Panc1 (cell line): ENCODE data around the gene ABHD14A. TPM values are rescaled to one million over a fixed set of nuclear protein-coding genes. Genes with fewer than 3 reads are reported as not detected.

Experiments used
- ATAC-seq: fragments of 200-7000 bp; cut with Tn5 transposase; 2 replicates; pipeline ENCODE4 v1.9.1; 2020; ENCODE audit warnings: mild to moderate bottlenecking, moderate library complexity
- BruUV-seq: library from RNA; stranded (reverse); fragments of 400-500 nt; replicated peaks from 2 replicates; lab custom pipeline; 2021; lab: Mats Ljungman, UMichigan
- CTCF ChIA-PET: fragments of 300-600 bp; sonication (Branson Sonifier 250); formaldehyde crosslinking; loops from one replicate; lab custom pipeline; 2022; ENCODE audit warnings: antibody characterized with exemption; lab: Charles Lee
- POLR2A ChIA-PET: fragments of 300-600 bp; sonication (Branson Sonifier 250); formaldehyde crosslinking; loops from one replicate; lab custom pipeline; 2022; ENCODE audit warnings: antibody characterized with exemption; lab: Charles Lee
- DNase-seq: peaks from one replicate; pipeline ENCODE4 v3.0.0-alpha.2; 2010; ENCODE audit warnings: low read depth, low spot score
- H3K27ac ChIP-seq: 2 replicates; pipeline ENCODE4 v1.5.1; 2011; ENCODE audit warnings: mild to moderate bottlenecking, low read length, inconsistent platforms
- H3K27me3 ChIP-seq: fragments of 200-500 bp; sonication (Bioruptor generic); 2 replicates; pipeline ENCODE4 v1.6.0; 2014; ENCODE audit warnings: low read length, inconsistent platforms; ENCODE audit not compliant: control insufficient read depth, insufficient read depth
- H3K36me3 ChIP-seq: fragments of 200-500 bp; sonication (Bioruptor generic); 2 replicates; pipeline ENCODE4 v1.5.1; 2014; ENCODE audit warnings: inconsistent platforms, mild to moderate bottlenecking, low read length, moderate library complexity; ENCODE audit not compliant: control insufficient read depth, insufficient read depth
- H3K4me1 ChIP-seq: 2 replicates; pipeline ENCODE4 v1.5.1; 2011; ENCODE audit warnings: inconsistent platforms, mild to moderate bottlenecking, low read length, moderate library complexity; ENCODE audit not compliant: control insufficient read depth, insufficient read depth
- H3K4me3 ChIP-seq, 2 experiments: 2 replicates each; pipeline ENCODE4 v1.5.1; 2011 to 2012; ENCODE audit warnings: low read depth in 2 of 2, low read length in 2 of 2, mild to moderate bottlenecking in 2 of 2, inconsistent platforms in 1 of 2, moderate library complexity in 1 of 2
- H3K9me3 ChIP-seq: fragments of 200-500 bp; sonication (Bioruptor generic); 2 replicates; pipeline ENCODE4 v1.5.1; 2014; ENCODE audit warnings: low read depth, mild to moderate bottlenecking, inconsistent platforms, low read length, moderate library complexity; ENCODE audit not compliant: control insufficient read depth, insufficient read depth
- POLR2AphosphoS5 ChIP-seq: IDR thresholded peaks from 2 replicates; pipeline ENCODE4 v1.6.1; 2012; ENCODE audit warnings: mild to moderate bottlenecking, low read depth, low read length, moderate library complexity
- SIN3A ChIP-seq: IDR thresholded peaks from 2 replicates; pipeline ENCODE4 v1.6.1; 2012; ENCODE audit warnings: low read depth, mild to moderate bottlenecking, low read length, moderate library complexity, borderline replicate concordance; ENCODE audit not compliant: insufficient read depth
- TCF7L2 ChIP-seq: IDR thresholded peaks from 2 replicates; pipeline ENCODE4 v1.6.1; 2011; ENCODE audit warnings: mild to moderate bottlenecking, low read depth, low read length, inconsistent platforms
- in situ Hi-C: cut with HindIII; loops from 2 replicates; pipeline ENCODE4 v1.10.0; 2016; ENCODE audit warnings: low sequenced_read_pairs, low pct_unique_long_range_greater_than_20kb
- intact Hi-C: fragments of 100-400 bp; cut with micrococcal nuclease; formaldehyde crosslinking; loops from one replicate; pipeline ENCODE4 v1.10.0; 2022; ENCODE audit not compliant: unreplicated experiment
- total RNA-seq: library from RNA; stranded (reverse); gene quantifications from one replicate; pipeline ENCODE4 v1.2.1, GENCODE V29; 2021; ENCODE audit not compliant: unreplicated experiment
- TF ChIP-seq, protein P1 (sequence below), 2 experiments: IDR thresholded peaks; 2 replicates each; pipeline ENCODE4 v1.6.1; 2011 to 2012; ENCODE audit warnings: low read depth in 2 of 2, control low read depth in 1 of 2, low read length in 1 of 2, mild to moderate bottlenecking in 1 of 2, moderate library complexity in 1 of 2; ENCODE audit not compliant: insufficient read depth in 1 of 2
- TF ChIP-seq, protein P2 (sequence below): fragments of 450-650 bp; IDR thresholded peaks from 2 replicates; pipeline ENCODE4 v1.5.1; 2017; ENCODE audit warnings: mild to moderate bottlenecking

Gene ABHD14A
- total RNA-seq, 1 experiment from 2014 or later = 11.3 TPM

DNA sequence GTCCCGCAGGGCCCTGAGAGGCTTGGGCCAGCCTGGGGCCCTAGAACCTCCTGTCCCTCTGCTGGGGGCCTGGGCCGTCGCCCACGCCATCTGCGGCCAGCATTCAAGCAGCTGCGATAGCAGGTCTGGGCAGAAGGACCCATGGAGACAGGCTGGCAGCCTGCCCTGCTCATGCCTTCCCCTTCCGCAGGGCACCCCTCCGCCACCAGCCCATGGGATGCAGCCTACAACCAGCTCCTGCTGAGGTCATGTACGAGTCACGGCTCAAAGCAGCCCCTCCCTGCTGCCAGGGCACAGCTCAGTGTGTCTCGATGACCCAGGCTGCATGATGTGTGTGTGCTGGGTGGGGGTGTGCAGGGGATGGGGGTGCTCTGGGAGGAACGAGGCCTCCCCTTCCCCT is 53.7 kb downstream of the ABHD14A start:
- Histone ChIP-seq H3K4me1 (no peaks in the 10 kb centered on the region), H3K36me3 (no peaks in the 10 kb centered on the region), H3K27ac (no peak overlapping the region), H3K9me3 (no peaks in the 10 kb centered on the region), H3K27me3 (no peaks in the 10 kb centered on the region), H3K4me3 (no peak overlapping the region)
- DNase-seq (no peak), ATAC-seq (no peak)
- CTCF ChIA-PET = no interaction called here
- POLR2A ChIA-PET = no interaction called here
- in situ Hi-C loops (no loop called here), intact Hi-C loops (no loop called here)
- BruUV-seq = no TSS peak
- TF ChIP-seq, protein P1, sequence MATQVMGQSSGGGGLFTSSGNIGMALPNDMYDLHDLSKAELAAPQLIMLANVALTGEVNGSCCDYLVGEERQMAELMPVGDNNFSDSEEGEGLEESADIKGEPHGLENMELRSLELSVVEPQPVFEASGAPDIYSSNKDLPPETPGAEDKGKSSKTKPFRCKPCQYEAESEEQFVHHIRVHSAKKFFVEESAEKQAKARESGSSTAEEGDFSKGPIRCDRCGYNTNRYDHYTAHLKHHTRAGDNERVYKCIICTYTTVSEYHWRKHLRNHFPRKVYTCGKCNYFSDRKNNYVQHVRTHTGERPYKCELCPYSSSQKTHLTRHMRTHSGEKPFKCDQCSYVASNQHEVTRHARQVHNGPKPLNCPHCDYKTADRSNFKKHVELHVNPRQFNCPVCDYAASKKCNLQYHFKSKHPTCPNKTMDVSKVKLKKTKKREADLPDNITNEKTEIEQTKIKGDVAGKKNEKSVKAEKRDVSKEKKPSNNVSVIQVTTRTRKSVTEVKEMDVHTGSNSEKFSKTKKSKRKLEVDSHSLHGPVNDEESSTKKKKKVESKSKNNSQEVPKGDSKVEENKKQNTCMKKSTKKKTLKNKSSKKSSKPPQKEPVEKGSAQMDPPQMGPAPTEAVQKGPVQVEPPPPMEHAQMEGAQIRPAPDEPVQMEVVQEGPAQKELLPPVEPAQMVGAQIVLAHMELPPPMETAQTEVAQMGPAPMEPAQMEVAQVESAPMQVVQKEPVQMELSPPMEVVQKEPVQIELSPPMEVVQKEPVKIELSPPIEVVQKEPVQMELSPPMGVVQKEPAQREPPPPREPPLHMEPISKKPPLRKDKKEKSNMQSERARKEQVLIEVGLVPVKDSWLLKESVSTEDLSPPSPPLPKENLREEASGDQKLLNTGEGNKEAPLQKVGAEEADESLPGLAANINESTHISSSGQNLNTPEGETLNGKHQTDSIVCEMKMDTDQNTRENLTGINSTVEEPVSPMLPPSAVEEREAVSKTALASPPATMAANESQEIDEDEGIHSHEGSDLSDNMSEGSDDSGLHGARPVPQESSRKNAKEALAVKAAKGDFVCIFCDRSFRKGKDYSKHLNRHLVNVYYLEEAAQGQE (IDR thresholded peaks at IDR 0.05; ENCODE audit: insufficient read depth in 1 of 2, low read depth in 2 of 2, low read length in 1 of 2) = no peak
- TF ChIP-seq, protein P2, sequence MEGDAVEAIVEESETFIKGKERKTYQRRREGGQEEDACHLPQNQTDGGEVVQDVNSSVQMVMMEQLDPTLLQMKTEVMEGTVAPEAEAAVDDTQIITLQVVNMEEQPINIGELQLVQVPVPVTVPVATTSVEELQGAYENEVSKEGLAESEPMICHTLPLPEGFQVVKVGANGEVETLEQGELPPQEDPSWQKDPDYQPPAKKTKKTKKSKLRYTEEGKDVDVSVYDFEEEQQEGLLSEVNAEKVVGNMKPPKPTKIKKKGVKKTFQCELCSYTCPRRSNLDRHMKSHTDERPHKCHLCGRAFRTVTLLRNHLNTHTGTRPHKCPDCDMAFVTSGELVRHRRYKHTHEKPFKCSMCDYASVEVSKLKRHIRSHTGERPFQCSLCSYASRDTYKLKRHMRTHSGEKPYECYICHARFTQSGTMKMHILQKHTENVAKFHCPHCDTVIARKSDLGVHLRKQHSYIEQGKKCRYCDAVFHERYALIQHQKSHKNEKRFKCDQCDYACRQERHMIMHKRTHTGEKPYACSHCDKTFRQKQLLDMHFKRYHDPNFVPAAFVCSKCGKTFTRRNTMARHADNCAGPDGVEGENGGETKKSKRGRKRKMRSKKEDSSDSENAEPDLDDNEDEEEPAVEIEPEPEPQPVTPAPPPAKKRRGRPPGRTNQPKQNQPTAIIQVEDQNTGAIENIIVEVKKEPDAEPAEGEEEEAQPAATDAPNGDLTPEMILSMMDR = no peak
- TF ChIP-seq SIN3A (no peak), TCF7L2 (no peak), POLR2AphosphoS5 (no peak)

DNA sequence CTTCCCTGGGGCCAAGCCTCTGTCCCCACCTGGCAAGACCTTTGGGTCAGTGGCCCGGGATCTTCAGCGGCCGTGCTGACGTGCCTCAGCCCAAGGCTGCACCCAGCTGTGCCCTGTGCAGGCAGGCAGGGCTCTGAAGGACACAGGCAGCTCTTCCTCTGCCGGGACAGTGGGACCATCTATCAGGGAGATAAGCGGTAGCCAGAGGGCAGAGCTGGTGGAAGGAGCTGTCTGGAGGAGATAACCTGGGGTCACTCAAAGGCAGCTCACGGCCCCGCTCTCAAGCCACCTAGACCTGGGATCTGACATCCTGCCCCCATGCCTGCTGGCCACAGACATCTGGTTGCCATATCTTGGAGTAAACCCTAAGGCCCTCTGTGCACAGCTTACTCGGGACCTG is 54.2 kb downstream of the ABHD14A start:
- TF ChIP-seq, protein P2 = no peak
- TF ChIP-seq, protein P1 (IDR thresholded peaks at IDR 0.05; ENCODE audit: insufficient read depth in 1 of 2, low read depth in 2 of 2, low read length in 1 of 2) = no peak
- no peak for TF ChIP-seq SIN3A
- TF ChIP-seq TCF7L2 = no peak
- TF ChIP-seq POLR2AphosphoS5 = no peak
- CTCF ChIA-PET = no interaction called here
- Histone ChIP-seq H3K9me3 (no peaks in the 10 kb centered on the region), H3K4me3 (no peak overlapping the region), H3K27ac (no peak overlapping the region), H3K4me1 (no peaks in the 10 kb centered on the region), H3K27me3 (no peaks in the 10 kb centered on the region), H3K36me3 (no peaks in the 10 kb centered on the region)
- intact Hi-C loops (no loop called here), in situ Hi-C loops (no loop called here)
- no peak for DNase-seq
- POLR2A ChIA-PET = no interaction called here
- no TSS peak for BruUV-seq
- ATAC-seq = no peak
